Measurements from ENCODE around the gene TP53.

DNA sequence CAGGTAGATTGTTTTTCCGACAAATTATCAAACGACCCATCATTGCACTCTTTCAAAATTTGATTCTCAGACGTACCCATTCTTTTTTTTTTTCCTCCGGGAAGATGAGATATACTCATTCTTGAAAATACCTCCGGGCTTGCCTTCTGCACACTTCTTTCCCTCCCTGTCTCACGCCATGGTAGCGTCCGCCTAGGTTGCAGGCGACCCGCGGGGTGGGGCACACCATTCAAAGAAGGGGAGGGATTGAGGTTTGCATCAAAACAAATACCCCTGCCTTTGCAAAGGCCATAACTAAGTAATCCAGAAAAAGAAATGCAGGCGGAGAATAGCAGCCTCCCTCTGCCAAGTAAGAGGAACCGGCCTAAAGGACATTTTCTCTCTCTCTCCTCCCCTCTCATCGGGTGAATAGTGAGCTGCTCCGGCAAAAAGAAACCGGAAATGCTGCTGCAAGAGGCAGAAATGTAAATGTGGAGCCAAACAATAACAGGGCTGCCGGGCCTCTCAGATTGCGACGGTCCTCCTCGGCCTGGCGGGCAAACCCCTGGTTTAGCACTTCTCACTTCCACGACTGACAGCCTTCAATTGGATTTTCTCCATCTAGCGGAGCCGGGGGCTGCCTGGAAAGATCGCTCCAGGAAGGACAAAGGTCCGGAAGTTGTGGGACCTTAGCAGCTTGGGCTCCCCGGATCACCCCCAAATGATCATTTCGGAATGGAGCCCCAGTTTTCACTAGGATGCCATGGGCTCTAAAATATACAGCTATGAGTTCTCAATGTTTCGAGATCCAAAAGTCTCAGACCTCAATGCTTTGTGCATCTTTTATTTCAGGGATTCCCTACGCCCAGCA is 843 bp downstream of the TP53 start:
- TF ChIP-seq POLR2AphosphoS5 (IDR thresholded peaks at IDR 0.05; ENCODE audit: low read depth, low read length) (peak; percentile 98), POLR2A (IDR thresholded peaks at IDR 0.05; ENCODE audit: low read depth, low read length) (peak; percentile 98), SPI1 (IDR thresholded peaks at IDR 0.05; ENCODE audit: low read depth, low read length) (peak; percentile 35; the same call in 1 of the 2 replicates), TAF1 (IDR thresholded peaks at IDR 0.05; ENCODE audit: low read depth, low read length) (peak; percentile 89), POU2F2 (IDR thresholded peaks at IDR 0.05; ENCODE audit: low read depth, low read length) (peak; percentile 92), PAX5 (IDR thresholded peaks at IDR 0.05; ENCODE audit: insufficient read depth, low read length, severe bottlenecking) (no peak)
